ENCODE results near the gene CRKL.

DNA sequence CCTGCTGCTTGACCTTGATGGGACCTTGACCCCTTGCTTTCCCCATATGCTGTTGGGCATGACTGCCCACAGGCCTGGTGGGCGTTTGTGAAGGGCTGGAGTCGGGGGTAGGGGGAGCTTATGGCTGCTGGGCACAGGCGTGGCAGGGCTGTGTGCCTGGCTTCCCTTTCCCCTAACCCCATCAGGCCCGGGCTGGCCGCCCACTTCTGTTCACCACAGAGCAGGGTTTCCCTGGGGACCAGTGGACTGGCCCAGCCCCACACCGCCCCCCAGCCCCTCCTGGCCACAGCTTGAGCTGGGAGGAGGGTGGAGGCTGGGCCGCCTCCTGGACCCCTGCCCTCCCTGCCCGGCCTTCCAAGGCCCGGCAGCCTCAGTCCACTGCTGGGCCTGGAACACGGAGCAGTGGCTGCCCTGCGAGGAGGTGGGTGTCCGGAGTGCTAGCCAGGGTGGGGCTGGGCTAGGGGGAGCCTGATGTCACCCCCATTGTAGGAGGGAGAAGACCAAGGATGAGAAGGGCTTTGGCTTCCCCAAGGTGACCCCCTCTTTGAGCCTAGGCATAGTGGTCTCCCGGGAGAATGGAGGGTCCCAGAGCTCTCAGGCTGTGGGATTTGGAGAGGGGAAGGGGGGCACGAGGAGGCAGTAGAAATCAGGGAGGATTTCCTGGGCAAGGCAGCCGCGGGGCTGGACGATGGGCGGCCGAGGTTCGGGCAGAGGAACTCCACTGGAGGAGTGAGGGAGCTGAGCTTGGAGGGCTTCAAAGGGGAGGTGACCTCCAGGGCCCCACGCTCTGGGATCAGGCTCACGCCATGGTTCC lies 49.9 kb downstream of the CRKL start, which contains the start of gene AIFM3:
- TF ChIP-seq, protein P1, sequence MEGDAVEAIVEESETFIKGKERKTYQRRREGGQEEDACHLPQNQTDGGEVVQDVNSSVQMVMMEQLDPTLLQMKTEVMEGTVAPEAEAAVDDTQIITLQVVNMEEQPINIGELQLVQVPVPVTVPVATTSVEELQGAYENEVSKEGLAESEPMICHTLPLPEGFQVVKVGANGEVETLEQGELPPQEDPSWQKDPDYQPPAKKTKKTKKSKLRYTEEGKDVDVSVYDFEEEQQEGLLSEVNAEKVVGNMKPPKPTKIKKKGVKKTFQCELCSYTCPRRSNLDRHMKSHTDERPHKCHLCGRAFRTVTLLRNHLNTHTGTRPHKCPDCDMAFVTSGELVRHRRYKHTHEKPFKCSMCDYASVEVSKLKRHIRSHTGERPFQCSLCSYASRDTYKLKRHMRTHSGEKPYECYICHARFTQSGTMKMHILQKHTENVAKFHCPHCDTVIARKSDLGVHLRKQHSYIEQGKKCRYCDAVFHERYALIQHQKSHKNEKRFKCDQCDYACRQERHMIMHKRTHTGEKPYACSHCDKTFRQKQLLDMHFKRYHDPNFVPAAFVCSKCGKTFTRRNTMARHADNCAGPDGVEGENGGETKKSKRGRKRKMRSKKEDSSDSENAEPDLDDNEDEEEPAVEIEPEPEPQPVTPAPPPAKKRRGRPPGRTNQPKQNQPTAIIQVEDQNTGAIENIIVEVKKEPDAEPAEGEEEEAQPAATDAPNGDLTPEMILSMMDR (conservative IDR thresholded peaks at IDR 0.05; ENCODE audit: low read length) = no peak
- no peak for TF ChIP-seq EZH2phosphoT487 (IDR thresholded peaks at IDR 0.05; ENCODE audit: borderline replicate concordance)

All from Loucy (cell line).